ENCODE data around the gene SIGLEC9.

SIGLEC9 gene

GRCh38 chr19:51103926-51104341 lies 20.8 kb upstream of the SIGLEC9 start:
- no peak overlapping the region for H3K4me3 ChIP-seq (ENCODE audit: low read depth, low read length)
- TF ChIP-seq CTCF (IDR thresholded peaks at IDR 0.05; ENCODE audit: borderline replicate concordance, insufficient read depth, low read depth, low read length) = no peak

GRCh38 chr19:51107406-51108065 lies 17.2 kb upstream of the SIGLEC9 start:
- TF ChIP-seq CTCF (IDR thresholded peaks at IDR 0.05; ENCODE audit: borderline replicate concordance, insufficient read depth, low read depth, low read length) = 0 out of 2 replicates have a peak, but pooled peaks have one; percentile 1
- H3K4me3 ChIP-seq (ENCODE audit: low read depth, low read length) = peak overlapping the region; percentile 97

- H3K4me3 ChIP-seq (ENCODE audit: low read depth, low read length) = peak within 1 kb of the TSS; percentile 97
- no peak for TF ChIP-seq CTCF (IDR thresholded peaks at IDR 0.05; ENCODE audit: borderline replicate concordance, insufficient read depth, low read depth, low read length)
Measured at GRCh38 chr19:51108066-51108804, 16.5 kb upstream of the SIGLEC9 start, which contains the start of gene CTU1. Gene CTU1, minus strand, starts transcription at chr19:51108409. Its CDS starts 3,840 bp downstream, at chr19:51104569.

GRCh38 chr19:51108805-51109146 lies 15.9 kb upstream of the SIGLEC9 start:
- H3K4me3 ChIP-seq (ENCODE audit: low read depth, low read length) = peak overlapping the region; percentile 39
- TF ChIP-seq CTCF (IDR thresholded peaks at IDR 0.05; ENCODE audit: borderline replicate concordance, insufficient read depth, low read depth, low read length) = no peak

- no peak for TF ChIP-seq CTCF (IDR thresholded peaks at IDR 0.05; ENCODE audit: borderline replicate concordance, insufficient read depth, low read depth, low read length)
- H3K4me3 ChIP-seq (ENCODE audit: low read depth, low read length) = no peak overlapping the region
Measured at GRCh38 chr19:51110666-51110971, 14.1 kb upstream of the SIGLEC9 start.

GRCh38 chr19:51111606-51112005 lies 13.1 kb upstream of the SIGLEC9 start:
- peak; percentile 33; the same call in 1 of the 2 replicates for TF ChIP-seq CTCF (IDR thresholded peaks at IDR 0.05; ENCODE audit: borderline replicate concordance, insufficient read depth, low read depth, low read length)
- H3K4me3 ChIP-seq (ENCODE audit: low read depth, low read length) = no peak overlapping the region

Measured in GM12875 (cell line).